Thyroid gland (tissue), 4 donors: ENCODE results near the gene MSH5. TPM values are rescaled to one million over a fixed set of nuclear protein-coding genes. Genes with fewer than 3 reads are reported as not detected.

Source experiments
- DNase-seq, 2 donors: peaks; one replicate each; pipeline ENCODE4 v3.0.0-alpha.2; 2019
- H3K27ac ChIP-seq, 3 donors: fragments of 200-600 bp; sonication (generic); 1 replicate in 2 of 3; 2 replicates in 1 of 3; pipeline ENCODE4 v1.5.1; 2016 to 2019; ENCODE audit warnings: mild to moderate bottlenecking in 1 of 3, moderate library complexity in 1 of 3
- H3K27me3 ChIP-seq: fragments of 200-600 bp; sonication (generic); one replicate; pipeline ENCODE4 v1.5.1; 2019
- H3K36me3 ChIP-seq, 2 donors: fragments of 200-600 bp; sonication (generic); one replicate each; pipeline ENCODE4 v1.5.1; 2016 to 2019
- H3K4me1 ChIP-seq, 2 donors: fragments of 200-600 bp; sonication (generic); one replicate each; pipeline ENCODE4 v1.5.1; 2017 to 2019
- H3K4me3 ChIP-seq, 3 donors: fragments of 200-600 bp; sonication (generic); replicated peaks in 1 of 3; 1 replicate in 2 of 3; 2 replicates in 1 of 3; pipeline ENCODE4 v1.5.1; 2016; ENCODE audit warnings: mild to moderate bottlenecking in 1 of 3
- H3K9me3 ChIP-seq: fragments of 200-600 bp; sonication (generic); one replicate; pipeline ENCODE4 v1.5.1; 2017
- CTCF ChIP-seq, 6 experiments: fragments of 200-600 bp in 3 of 6; fragments of 450-650 bp in 3 of 6; sonication (generic) in 3 of 6; IDR thresholded peaks; one replicate each; pipeline ENCODE4 v1.5.1; 2016 to 2019; ENCODE audit warnings: antibody characterized with exemption in 6 of 6, mild to moderate bottlenecking in 2 of 6, inconsistent platforms in 1 of 6, moderate library complexity in 1 of 6
- POLR2A ChIP-seq, 2 donors: fragments of 450-650 bp; IDR thresholded peaks; one replicate each; pipeline ENCODE4 v1.6.1; 2017; ENCODE audit warnings: antibody characterized with exemption in 2 of 2, mild to moderate bottlenecking in 2 of 2, moderate library complexity in 1 of 2
- WGBS, 2 donors: methylation state at CpG; one replicate each; pipeline ENCODE4 v1.1.5; 2017; 5-methylcytosine and 5-hydroxymethylcytosine counted together
- intact Hi-C: fragments of 100-400 bp; cut with DNase I; formaldehyde crosslinking; loops from one replicate; pipeline ENCODE4 v1.15.1; 2023
- total RNA-seq, 4 donors: library from RNA; depleted of rRNA; stranded (reverse); fragments of >200 nt; gene quantifications; one replicate each; pipeline ENCODE4 v1.2.3, GENCODE V29; 2016

Gene MSH5
- total RNA-seq: 10 to 100 TPM in 1 of 4 donors, 1 to 10 TPM in 3; 5.6 to 11.2 (median 7.2) TPM

GRCh38 chr6:31739639-31740396, at the start of gene MSH5:
TSS of gene MSH5 (plus strand) at chr6:31740005. CDS start at chr6:31740467, 462 bp downstream.
- no peak for TF ChIP-seq CTCF (IDR thresholded peaks at IDR 0.05)
- peak in 1 of 2 donors; percentile 74 for TF ChIP-seq POLR2A (IDR thresholded peaks at IDR 0.05)
- H3K4me3 ChIP-seq: peak within 1 kb of the TSS; percentile 19 to 48 (median 33)
- H3K9me3 ChIP-seq: no peaks in the 10 kb centered on the region
- peak; percentile 99 for DNase-seq
- peaks cover 18 to 29% of the 10 kb centered on the region in 2 donors for H3K4me1 ChIP-seq
- H3K27ac ChIP-seq: peak within 1 kb of the TSS in 1 of 3 donors; percentile 11
- intact Hi-C loops: loop anchor here (5.0 kb wide), 1 partner anchor 38 kb away; the partner anchor contains the start of gene ABHD16A
- WGBS, 2 donors: 0 to 2% methylated on average over 28 to 29 of the region's 58 CpGs
- H3K27me3 ChIP-seq: no peaks in the 10 kb centered on the region
- H3K36me3 ChIP-seq: no peaks in the 10 kb centered on the region

GRCh38 chr6:31690231-31691077, 49.4 kb upstream of the MSH5 start:
- H3K4me1 ChIP-seq: no peaks in the 10 kb centered on the region
- H3K36me3 ChIP-seq: peaks cover 68 to 71% of the 10 kb centered on the region in 2 donors
- TF ChIP-seq POLR2A (IDR thresholded peaks at IDR 0.05) (no peak), CTCF (IDR thresholded peaks at IDR 0.05) (no peak)
- WGBS, 2 donors: 73% methylated on average over 10 of the region's 10 CpGs
- H3K27ac ChIP-seq: no peak overlapping the region
- no peak for DNase-seq
- no peak overlapping the region for H3K4me3 ChIP-seq
- no peaks in the 10 kb centered on the region for H3K9me3 ChIP-seq
- H3K27me3 ChIP-seq: no peaks in the 10 kb centered on the region
- intact Hi-C loops: no loop called here

- DNase-seq: no peak
- Histone ChIP-seq H3K27ac (no peak overlapping the region), H3K4me1 (no peaks in the 10 kb centered on the region), H3K27me3 (no peaks in the 10 kb centered on the region), H3K9me3 (no peaks in the 10 kb centered on the region), H3K4me3 (no peak overlapping the region), H3K36me3 (peaks cover 75 to 76% of the 10 kb centered on the region in 2 donors)
- intact Hi-C loops: no loop called here
- WGBS, 2 donors: 94 to 95% methylated on average over 6 of the region's 6 CpGs
- TF ChIP-seq CTCF (IDR thresholded peaks at IDR 0.05): no peak
- no peak for TF ChIP-seq POLR2A (IDR thresholded peaks at IDR 0.05)
These were observed 48.7 kb upstream of the MSH5 start for GRCh38 chr6:31691078-31691463.

DNA sequence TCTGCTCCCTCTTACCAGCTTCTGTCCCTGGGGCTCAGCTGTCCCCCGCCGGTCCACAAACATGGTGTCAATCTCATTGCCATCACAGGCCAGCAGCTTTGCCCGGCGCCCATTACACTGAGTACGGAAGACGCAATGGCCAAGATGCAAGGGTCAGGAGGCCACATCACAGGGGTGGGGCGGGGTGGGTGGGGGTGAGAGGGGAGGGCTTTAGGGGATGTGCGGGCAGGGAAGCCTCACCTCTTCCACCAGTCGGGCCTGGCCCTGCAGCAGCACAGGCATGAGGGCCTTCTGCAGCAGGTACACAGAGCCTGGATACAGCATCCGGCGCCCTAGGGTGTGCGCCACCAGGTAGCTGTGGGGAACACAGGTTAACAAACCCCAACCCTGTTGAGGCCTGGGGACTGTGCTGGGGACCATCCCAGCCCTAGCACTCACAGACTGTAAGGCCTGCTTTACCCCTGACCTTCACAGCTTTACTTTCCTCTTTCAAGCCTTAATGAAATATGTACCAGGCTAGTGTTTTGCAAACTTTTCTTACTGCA, 48.2 kb upstream of the MSH5 start:
- no peak for DNase-seq
- no peak overlapping the region for H3K27ac ChIP-seq
- H3K36me3 ChIP-seq: peaks cover 73 to 77% of the 10 kb centered on the region in 2 donors
- H3K4me1 ChIP-seq: no peaks in the 10 kb centered on the region
- H3K27me3 ChIP-seq: no peaks in the 10 kb centered on the region
- TF ChIP-seq CTCF (IDR thresholded peaks at IDR 0.05): no peak
- TF ChIP-seq POLR2A (IDR thresholded peaks at IDR 0.05): no peak
- no peaks in the 10 kb centered on the region for H3K9me3 ChIP-seq
- intact Hi-C loops: no loop called here
- 96 to 97% methylated on average over 11 to 12 of the region's 12 CpGs for WGBS, 2 donors
- no peak overlapping the region for H3K4me3 ChIP-seq
